Breast epithelium (tissue), 3 donors: ENCODE results near the gene NMBR.

ENCODE experiments used
- POLR2AphosphoS5 ChIP-seq, 3 donors: sonication (generic); formaldehyde crosslinking; IDR thresholded peaks; one replicate each; pipeline ENCODE4 v1.6.1; 2017; ENCODE audit warnings: antibody characterized with exemption in 3 of 3
- TF ChIP-seq, protein P1 (sequence below), 3 donors: fragments of 450-650 bp; IDR thresholded peaks; one replicate each; pipeline ENCODE4 v1.5.1; 2016 to 2017; ENCODE audit warnings: antibody characterized with exemption in 3 of 3, mild to moderate bottlenecking in 3 of 3, moderate library complexity in 3 of 3

DNA sequence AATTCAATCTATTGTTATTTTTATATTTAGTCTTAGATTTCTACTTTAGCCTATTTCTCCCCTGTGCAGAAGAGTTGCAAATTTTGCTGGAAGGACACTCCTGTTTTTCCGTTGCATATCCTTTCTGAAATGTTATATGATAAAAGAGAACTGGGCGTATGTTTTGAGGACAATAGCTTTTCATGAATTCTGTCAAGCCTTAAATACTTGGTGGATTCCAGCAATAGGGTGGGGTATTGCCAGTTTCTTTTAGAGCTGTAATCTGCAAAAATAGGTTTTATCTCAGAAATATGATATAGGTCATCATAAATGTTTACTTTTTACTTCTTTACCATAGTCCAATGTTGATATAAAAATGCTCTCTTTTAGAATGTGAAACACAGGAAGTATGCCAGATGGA is 42.1 kb upstream of the NMBR start:
- TF ChIP-seq, protein P1, sequence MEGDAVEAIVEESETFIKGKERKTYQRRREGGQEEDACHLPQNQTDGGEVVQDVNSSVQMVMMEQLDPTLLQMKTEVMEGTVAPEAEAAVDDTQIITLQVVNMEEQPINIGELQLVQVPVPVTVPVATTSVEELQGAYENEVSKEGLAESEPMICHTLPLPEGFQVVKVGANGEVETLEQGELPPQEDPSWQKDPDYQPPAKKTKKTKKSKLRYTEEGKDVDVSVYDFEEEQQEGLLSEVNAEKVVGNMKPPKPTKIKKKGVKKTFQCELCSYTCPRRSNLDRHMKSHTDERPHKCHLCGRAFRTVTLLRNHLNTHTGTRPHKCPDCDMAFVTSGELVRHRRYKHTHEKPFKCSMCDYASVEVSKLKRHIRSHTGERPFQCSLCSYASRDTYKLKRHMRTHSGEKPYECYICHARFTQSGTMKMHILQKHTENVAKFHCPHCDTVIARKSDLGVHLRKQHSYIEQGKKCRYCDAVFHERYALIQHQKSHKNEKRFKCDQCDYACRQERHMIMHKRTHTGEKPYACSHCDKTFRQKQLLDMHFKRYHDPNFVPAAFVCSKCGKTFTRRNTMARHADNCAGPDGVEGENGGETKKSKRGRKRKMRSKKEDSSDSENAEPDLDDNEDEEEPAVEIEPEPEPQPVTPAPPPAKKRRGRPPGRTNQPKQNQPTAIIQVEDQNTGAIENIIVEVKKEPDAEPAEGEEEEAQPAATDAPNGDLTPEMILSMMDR (IDR thresholded peaks at IDR 0.05), result no peak
- TF ChIP-seq POLR2AphosphoS5 (IDR thresholded peaks at IDR 0.05), result no peak
